HEK293T (cell line): ENCODE measurements around the gene HSPG2.

Source experiments
- CTCF ChIA-PET: fragments of 350-600 bp; formaldehyde crosslinking; extraction: SDS; loops from one replicate; lab custom pipeline; 2021; ENCODE audit warnings: antibody characterized with exemption, inconsistent platforms; lab: Yijun Ruan, JAX
- POLR2A ChIA-PET: fragments of 350-600 bp; formaldehyde crosslinking; extraction: SDS; loops from one replicate; lab custom pipeline; 2020; ENCODE audit warnings: antibody characterized with exemption, inconsistent platforms; lab: Yijun Ruan, JAX
- DNase-seq: peaks from one replicate; pipeline ENCODE4 v3.0.0; 2012; ENCODE audit warnings: mixed read lengths; ENCODE audit errors: extremely low spot score
- ARNT ChIP-seq: fragments of 450-650 bp; IDR thresholded peaks from 2 replicates; pipeline ENCODE4 v1.6.1; 2017; ENCODE audit warnings: mild to moderate bottlenecking
- BHLHE40 ChIP-seq: fragments of 450-650 bp; IDR thresholded peaks from 2 replicates; pipeline ENCODE4 v1.6.1; 2016; ENCODE audit warnings: mild to moderate bottlenecking, moderate library complexity, borderline replicate concordance
- CTBP1 ChIP-seq: fragments of 450-650 bp; IDR thresholded peaks from 2 replicates; pipeline ENCODE4 v1.6.1; 2016; ENCODE audit warnings: borderline replicate concordance
- ELF4 ChIP-seq: fragments of 450-650 bp; IDR thresholded peaks from 2 replicates; pipeline ENCODE4 v1.6.1; 2017; ENCODE audit warnings: antibody characterized with exemption
- FOXA1 ChIP-seq: fragments of 450-650 bp; IDR thresholded peaks from 2 replicates; pipeline ENCODE4 v1.6.1; 2016; ENCODE audit warnings: mild to moderate bottlenecking
- FOXK2 ChIP-seq: fragments of 450-650 bp; IDR thresholded peaks from 2 replicates; pipeline ENCODE4 v1.6.1; 2016; ENCODE audit warnings: mild to moderate bottlenecking
- FOXM1 ChIP-seq: fragments of 450-650 bp; IDR thresholded peaks from 2 replicates; pipeline ENCODE4 v1.6.1; 2017; ENCODE audit warnings: mild to moderate bottlenecking, borderline replicate concordance
- HDGF ChIP-seq: fragments of 450-650 bp; IDR thresholded peaks from 2 replicates; pipeline ENCODE4 v1.6.1; 2017; ENCODE audit warnings: antibody characterized with exemption, borderline replicate concordance
- L3MBTL2 ChIP-seq: fragments of 450-650 bp; conservative IDR thresholded peaks from 2 replicates; pipeline ENCODE4 v1.6.1; 2016; ENCODE audit warnings: mild to moderate bottlenecking
- LEF1 ChIP-seq: fragments of 450-650 bp; IDR thresholded peaks from 2 replicates; pipeline ENCODE4 v1.6.1; 2017; ENCODE audit warnings: mild to moderate bottlenecking, borderline replicate concordance
- NFRKB ChIP-seq: fragments of 450-650 bp; IDR thresholded peaks from 2 replicates; pipeline ENCODE4 v1.6.1; 2016; ENCODE audit warnings: mild to moderate bottlenecking, moderate library complexity
- SP1 ChIP-seq: fragments of 450-650 bp; IDR thresholded peaks from 2 replicates; pipeline ENCODE4 v1.6.1; 2017
- SUZ12 ChIP-seq: fragments of 450-650 bp; IDR thresholded peaks from 2 replicates; pipeline ENCODE4 v1.6.1; 2016; ENCODE audit warnings: mild to moderate bottlenecking
- TARDBP ChIP-seq: fragments of 450-650 bp; IDR thresholded peaks from 2 replicates; pipeline ENCODE4 v1.6.1; 2016
- ZNF384 ChIP-seq: fragments of 450-650 bp; IDR thresholded peaks from 2 replicates; pipeline ENCODE4 v1.6.1; 2016
- TF ChIP-seq, protein P1 (sequence below): fragments of 450-650 bp; IDR thresholded peaks from 2 replicates; pipeline ENCODE4 v1.6.1; 2016

HSPG2 gene

GRCh38 chr1:21901473-21901847 is 35.6 kb downstream of the HSPG2 start:
- ChIA-PET CTCF (no interaction called here), POLR2A (no interaction called here)
- DNase-seq: no peak
- TF ChIP-seq NFRKB: no peak
- no peak for TF ChIP-seq FOXK2
- no peak for TF ChIP-seq SUZ12

DNA sequence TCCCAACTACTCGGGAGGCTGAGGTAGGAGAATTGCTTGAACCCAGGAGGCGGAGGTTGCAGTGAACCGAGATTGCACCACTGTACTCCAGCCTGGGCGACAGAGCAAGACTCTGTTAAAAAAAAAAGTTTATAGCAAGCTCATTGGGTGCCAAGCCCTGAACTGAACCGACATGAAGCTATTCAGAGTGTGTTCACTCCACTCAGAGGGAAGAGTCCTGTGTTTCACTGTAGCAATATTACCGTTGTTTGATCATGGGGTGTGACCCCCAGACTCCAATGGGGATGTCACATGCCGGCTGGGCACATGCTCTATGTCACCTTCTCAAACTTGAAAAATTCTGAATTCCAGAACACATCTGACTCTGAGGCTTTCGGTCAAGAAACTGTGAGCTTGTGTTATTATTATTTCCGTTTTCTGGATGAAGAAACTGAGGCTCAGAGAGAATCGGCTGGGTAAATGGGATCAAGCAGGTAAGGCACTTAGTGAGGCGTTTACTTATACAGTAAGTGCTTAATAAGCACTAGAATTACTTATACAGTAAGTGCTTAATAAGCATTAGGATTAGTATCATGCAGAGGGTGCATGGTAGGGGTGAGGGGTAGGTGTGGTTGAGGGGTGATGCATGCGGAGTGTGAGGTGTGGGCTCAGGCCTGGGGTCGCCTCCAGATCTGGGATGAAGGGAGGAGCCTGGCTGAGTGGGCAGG is 36.2 kb downstream of the HSPG2 start:
- no peak for DNase-seq
- TF ChIP-seq L3MBTL2: no peak
- no peak for TF ChIP-seq FOXA1
- TF ChIP-seq SUZ12: no peak
- TF ChIP-seq SP1: no peak
- no peak for TF ChIP-seq FOXM1
- TF ChIP-seq TARDBP: no peak
- TF ChIP-seq LEF1: no peak
- TF ChIP-seq HDGF: no peak
- TF ChIP-seq, protein P1, sequence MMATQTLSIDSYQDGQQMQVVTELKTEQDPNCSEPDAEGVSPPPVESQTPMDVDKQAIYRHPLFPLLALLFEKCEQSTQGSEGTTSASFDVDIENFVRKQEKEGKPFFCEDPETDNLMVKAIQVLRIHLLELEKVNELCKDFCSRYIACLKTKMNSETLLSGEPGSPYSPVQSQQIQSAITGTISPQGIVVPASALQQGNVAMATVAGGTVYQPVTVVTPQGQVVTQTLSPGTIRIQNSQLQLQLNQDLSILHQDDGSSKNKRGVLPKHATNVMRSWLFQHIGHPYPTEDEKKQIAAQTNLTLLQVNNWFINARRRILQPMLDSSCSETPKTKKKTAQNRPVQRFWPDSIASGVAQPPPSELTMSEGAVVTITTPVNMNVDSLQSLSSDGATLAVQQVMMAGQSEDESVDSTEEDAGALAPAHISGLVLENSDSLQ: no peak
- TF ChIP-seq ARNT: no peak
- POLR2A ChIA-PET: no interaction called here
- CTCF ChIA-PET: no interaction called here

GRCh38 chr1:21899987-21900386 is 37.1 kb downstream of the HSPG2 start:
- DNase-seq: no peak
- CTCF ChIA-PET: interaction anchor here (0.7 kb wide), 2 partner anchors 10 to 18 kb away, joined by 4 read pairs; no protein-coding TSS in a partner anchor
- POLR2A ChIA-PET: no interaction called here
- TF ChIP-seq ELF4 (no peak), FOXM1 (no peak), LEF1 (no peak), TARDBP (no peak), FOXK2 (no peak), FOXA1 (no peak), ZNF384 (no peak), CTBP1 (no peak), L3MBTL2 (no peak), HDGF (no peak), BHLHE40 (no peak), NFRKB (no peak), SUZ12 (no peak), SP1 (no peak), ARNT (no peak)
- TF ChIP-seq, protein P1: no peak

GRCh38 chr1:21899267-21899810 is 37.8 kb downstream of the HSPG2 start:
- TF ChIP-seq FOXA1: no peak
- no peak for TF ChIP-seq ZNF384
- ChIA-PET CTCF (interaction anchor here (0.7 kb wide), 1 partner anchor 11 kb away, joined by 4 read pairs; no protein-coding TSS in a partner anchor), POLR2A (no interaction called here)
- DNase-seq: no peak

DNA sequence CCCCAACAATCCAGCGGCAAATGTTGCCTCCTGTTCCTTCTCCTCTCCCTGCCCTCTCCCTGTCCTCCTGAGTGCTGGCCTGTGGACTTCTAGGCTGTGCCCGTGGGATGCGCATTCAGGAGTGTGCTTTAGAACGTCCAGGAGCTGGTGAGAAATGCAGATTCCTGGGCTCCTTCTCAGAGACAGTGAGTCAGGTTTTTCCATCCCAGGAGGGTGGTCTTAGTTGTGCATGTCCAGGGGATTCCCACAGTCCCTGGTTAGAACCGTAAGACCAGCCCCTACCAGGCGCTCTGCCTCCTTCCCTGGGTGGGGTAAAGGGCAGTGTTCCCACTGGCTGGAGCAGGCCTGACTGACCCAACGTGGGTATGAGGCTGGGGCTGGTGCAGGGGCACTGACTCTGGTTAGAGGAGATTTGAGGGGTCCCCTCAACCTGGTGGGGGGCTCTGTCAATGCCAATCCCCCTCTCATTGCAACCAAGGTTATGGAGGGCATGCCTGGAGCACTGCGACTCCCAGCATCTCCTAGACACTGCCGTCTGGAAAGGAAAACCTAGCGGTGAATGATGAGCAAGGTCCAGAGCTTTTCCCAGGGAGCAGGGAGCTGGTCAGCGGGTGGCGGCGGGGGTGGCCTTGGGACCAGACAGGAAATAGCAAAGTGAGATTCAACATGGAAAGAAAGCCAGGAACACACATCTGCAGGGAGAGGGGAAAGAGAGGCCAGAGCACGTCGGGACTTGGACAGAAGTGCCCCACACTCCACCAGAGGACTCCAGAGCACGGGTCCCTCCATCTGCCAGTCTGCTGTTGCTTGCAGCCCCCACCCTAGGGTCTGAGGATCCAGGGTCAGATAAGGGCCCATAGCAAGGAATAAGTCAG is 38.5 kb downstream of the HSPG2 start:
- no peak for DNase-seq
- TF ChIP-seq ARNT (no peak), L3MBTL2 (no peak), FOXA1 (no peak), FOXM1 (no peak), CTBP1 (no peak), TARDBP (no peak), HDGF (no peak), SP1 (no peak), ELF4 (no peak), LEF1 (no peak), ZNF384 (no peak), FOXK2 (no peak), SUZ12 (no peak), NFRKB (no peak), BHLHE40 (no peak)
- TF ChIP-seq, protein P1: no peak
- ChIA-PET CTCF (no interaction called here), POLR2A (no interaction called here)

DNA sequence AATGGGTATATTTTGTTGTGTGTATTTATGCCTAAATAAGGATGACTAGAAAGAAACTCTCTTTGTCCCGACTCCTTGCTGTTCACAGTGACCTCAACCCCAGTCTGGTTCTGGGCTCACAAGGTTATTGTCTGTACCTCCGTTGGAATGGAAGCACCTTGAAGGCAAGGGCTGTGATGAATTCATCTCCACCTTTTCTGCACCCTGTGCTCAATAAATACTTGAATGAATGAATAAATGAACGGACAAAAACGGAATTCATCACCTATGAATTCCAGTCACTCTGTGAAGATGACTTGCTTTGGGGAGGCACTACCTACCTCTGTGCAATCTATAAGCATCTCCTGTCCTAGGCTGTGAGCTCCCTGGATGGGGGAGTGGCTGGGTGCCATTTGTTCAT is 39.3 kb downstream of the HSPG2 start:
- DNase-seq: no peak
- CTCF ChIA-PET: no interaction called here
- TF ChIP-seq ARNT: no peak
- no peak for TF ChIP-seq TARDBP
- no peak for TF ChIP-seq FOXA1
- TF ChIP-seq NFRKB: no peak
- TF ChIP-seq SUZ12: no peak
- no peak for TF ChIP-seq FOXK2
- TF ChIP-seq, protein P1: no peak
- TF ChIP-seq BHLHE40: no peak
- no peak for TF ChIP-seq SP1
- TF ChIP-seq FOXM1: no peak
- no peak for TF ChIP-seq ELF4
- no peak for TF ChIP-seq HDGF
- TF ChIP-seq LEF1: no peak
- no peak for TF ChIP-seq L3MBTL2
- TF ChIP-seq CTBP1: no peak
- POLR2A ChIA-PET: no interaction called here
